OCI-LY1 (cell line): Measurements from ENCODE around the gene ZNF521.

Experiments used
- H2AFZ ChIP-seq: fragments of 200-600 bp; sonication (generic), shearing (Covaris generic); 2 replicates; pipeline ENCODE4 v1.6.0; 2014; ENCODE audit warnings: antibody characterized with exemption, mild to moderate bottlenecking, low read length
- H3F3A ChIP-seq: fragments of 200-600 bp; sonication (generic), shearing (Covaris generic); 2 replicates; pipeline ENCODE4 v1.6.0; 2014; ENCODE audit warnings: mild to moderate bottlenecking, antibody characterized with exemption, low read length, moderate library complexity; ENCODE audit not compliant: insufficient read depth
- H3K27ac ChIP-seq: fragments of 200-600 bp; sonication (generic); 2 replicates; pipeline ENCODE4 v1.5.1; 2014; ENCODE audit warnings: low read length, mixed run types, mild to moderate bottlenecking, low read depth; ENCODE audit not compliant: poor library complexity, severe bottlenecking
- H3K27me3 ChIP-seq: fragments of 200-600 bp; sonication (generic); 2 replicates; pipeline ENCODE4 v1.6.0; 2014; ENCODE audit warnings: antibody characterized with exemption, mild to moderate bottlenecking, low read length, moderate library complexity; ENCODE audit not compliant: insufficient read depth
- H3K36me3 ChIP-seq: fragments of 200-600 bp; sonication (generic); 2 replicates; pipeline ENCODE4 v1.6.1; 2014; ENCODE audit warnings: mild to moderate bottlenecking, antibody characterized with exemption, low read length, moderate library complexity, mixed read lengths; ENCODE audit not compliant: insufficient read depth
- H3K4me1 ChIP-seq: fragments of 200-600 bp; sonication (generic); 2 replicates; pipeline ENCODE4 v1.5.1; 2014; ENCODE audit warnings: mild to moderate bottlenecking, low read length, moderate library complexity; ENCODE audit not compliant: insufficient read depth, severe bottlenecking
- H3K4me2 ChIP-seq: fragments of 200-600 bp; sonication (generic), shearing (Covaris generic); 2 replicates; pipeline ENCODE4 v1.6.1; 2014; ENCODE audit warnings: low read length
- H3K4me3 ChIP-seq: fragments of 200-600 bp; sonication (generic); 2 replicates; pipeline ENCODE4 v1.5.1; 2014; ENCODE audit warnings: low read length, low read depth, mild to moderate bottlenecking, mixed read lengths; ENCODE audit not compliant: poor library complexity, severe bottlenecking
- H3K79me2 ChIP-seq: fragments of 200-600 bp; shearing (Covaris generic); 2 replicates; pipeline ENCODE4 v1.6.1; 2016; ENCODE audit warnings: mixed run types, low read length, mixed read lengths; ENCODE audit not compliant: insufficient read depth
- H3K9ac ChIP-seq: fragments of 200-600 bp; sonication (generic), shearing (Covaris generic); 2 replicates; pipeline ENCODE4 v1.6.1; 2014; ENCODE audit warnings: mild to moderate bottlenecking, low read length, mixed read lengths
- H3K9me2 ChIP-seq: fragments of 200-600 bp; sonication (generic), shearing (Covaris generic); 2 replicates; pipeline ENCODE4 v1.6.1; 2014; ENCODE audit warnings: low read depth, mild to moderate bottlenecking, low read length, mixed read lengths
- H3K9me3 ChIP-seq: fragments of 200-600 bp; shearing (Covaris generic); 2 replicates; pipeline ENCODE4 v1.6.1; 2014; ENCODE audit warnings: low read length, mixed read lengths
- H4K20me1 ChIP-seq: fragments of 200-600 bp; sonication (generic), shearing (Covaris generic); 2 replicates; pipeline ENCODE4 v1.6.0; 2016; ENCODE audit warnings: mild to moderate bottlenecking, low read length; ENCODE audit not compliant: insufficient read depth
- CTCF ChIP-seq: fragments of 200-600 bp; sonication (generic), shearing (Covaris generic); IDR thresholded peaks from 2 replicates; pipeline ENCODE4 v1.5.1; 2017; ENCODE audit warnings: mild to moderate bottlenecking, antibody characterized with exemption, low read length, moderate library complexity, mixed read lengths
- EZH2 ChIP-seq: fragments of 200-600 bp; sonication (generic), shearing (Covaris generic); IDR thresholded peaks from 2 replicates; pipeline ENCODE4 v1.8.0; 2017; ENCODE audit warnings: borderline replicate concordance, mixed run types, mild to moderate bottlenecking, antibody characterized with exemption, low read length, moderate library complexity, mixed read lengths

Gene ZNF521

GRCh38 chr18:25332002-25332401, 20.0 kb downstream of the ZNF521 start:
- H2AFZ ChIP-seq, result no peak overlapping the region
- TF ChIP-seq EZH2, result no peak
- H3F3A ChIP-seq, result no peaks in the 10 kb centered on the region
- no peaks in the 10 kb centered on the region; the same call in 1 of the 2 replicates for H4K20me1 ChIP-seq
- H3K79me2 ChIP-seq, result no peaks in the 10 kb centered on the region
- H3K36me3 ChIP-seq, result no peaks in the 10 kb centered on the region; the same call in 1 of the 2 replicates
- H3K9ac ChIP-seq, result no peak overlapping the region
- no peaks in the 10 kb centered on the region for H3K9me2 ChIP-seq
- H3K4me1 ChIP-seq, result no peaks in the 10 kb centered on the region
- no peaks in the 10 kb centered on the region for H3K9me3 ChIP-seq
- H3K4me2 ChIP-seq, result no peak overlapping the region
- no peak overlapping the region for H3K27ac ChIP-seq
- H3K27me3 ChIP-seq, result no peaks in the 10 kb centered on the region
- H3K4me3 ChIP-seq, result no peak overlapping the region

- H3K4me3 ChIP-seq, result no peak overlapping the region
- TF ChIP-seq CTCF (no peak), EZH2 (no peak)
- H3F3A ChIP-seq, result no peaks in the 10 kb centered on the region
- no peak overlapping the region for H2AFZ ChIP-seq
- no peak overlapping the region for H3K4me2 ChIP-seq
- H3K27ac ChIP-seq, result no peak overlapping the region
- H3K9me3 ChIP-seq, result no peaks in the 10 kb centered on the region
- H3K79me2 ChIP-seq, result no peaks in the 10 kb centered on the region
- peaks cover 7% of the 10 kb centered on the region for H3K4me1 ChIP-seq
- H3K9me2 ChIP-seq, result no peaks in the 10 kb centered on the region
- no peaks in the 10 kb centered on the region for H4K20me1 ChIP-seq
- H3K27me3 ChIP-seq, result no peaks in the 10 kb centered on the region
- no peak overlapping the region for H3K9ac ChIP-seq
- no peaks in the 10 kb centered on the region; the same call in 1 of the 2 replicates for H3K36me3 ChIP-seq
Observed at GRCh38 chr18:25329783-25330182, 22.2 kb downstream of the ZNF521 start.

- H3K27ac ChIP-seq, result no peak overlapping the region
- TF ChIP-seq EZH2 (no peak), CTCF (no peak)
- H3K4me3 ChIP-seq, result no peak overlapping the region
- no peak overlapping the region for H3K9ac ChIP-seq
- no peak overlapping the region for H3K4me2 ChIP-seq
- H4K20me1 ChIP-seq, result no peaks in the 10 kb centered on the region
- H3K27me3 ChIP-seq, result no peaks in the 10 kb centered on the region
- peaks cover 23% of the 10 kb centered on the region for H3K4me1 ChIP-seq
- no peaks in the 10 kb centered on the region for H3F3A ChIP-seq
- no peaks in the 10 kb centered on the region for H3K9me3 ChIP-seq
- H3K9me2 ChIP-seq, result no peaks in the 10 kb centered on the region
- no peaks in the 10 kb centered on the region; the same call in 1 of the 2 replicates for H3K36me3 ChIP-seq
- no peaks in the 10 kb centered on the region for H3K79me2 ChIP-seq
- no peak overlapping the region for H2AFZ ChIP-seq
Observed at GRCh38 chr18:25327584-25327983, 24.4 kb downstream of the ZNF521 start.

- Histone ChIP-seq H3K36me3 (peaks cover 3% of the 10 kb centered on the region; the same call in 1 of the 2 replicates), H3K27me3 (no peaks in the 10 kb centered on the region), H3K79me2 (no peaks in the 10 kb centered on the region), H2AFZ (no peak overlapping the region), H3K9ac (no peak overlapping the region), H3F3A (no peaks in the 10 kb centered on the region), H3K4me3 (no peak overlapping the region), H3K4me2 (no peak overlapping the region), H3K4me1 (peaks cover 34% of the 10 kb centered on the region), H3K9me3 (no peaks in the 10 kb centered on the region), H3K9me2 (no peaks in the 10 kb centered on the region), H3K27ac (no peak overlapping the region), H4K20me1 (no peaks in the 10 kb centered on the region)
- TF ChIP-seq EZH2, result no peak
- TF ChIP-seq CTCF, result no peak
Observed at GRCh38 chr18:25326361-25326952, 25.5 kb downstream of the ZNF521 start.
